ENCODE measurements around the gene PKDCC.
A peak's percentile ranks its signal among the peaks of the same experiment; 100 is the strongest.
"Not testable (repeated sequence)": the region's sequence is repeated elsewhere in the genome, so short reads cannot be mapped to it uniquely, and the experiment has no call there.

The PKDCC gene

DNA sequence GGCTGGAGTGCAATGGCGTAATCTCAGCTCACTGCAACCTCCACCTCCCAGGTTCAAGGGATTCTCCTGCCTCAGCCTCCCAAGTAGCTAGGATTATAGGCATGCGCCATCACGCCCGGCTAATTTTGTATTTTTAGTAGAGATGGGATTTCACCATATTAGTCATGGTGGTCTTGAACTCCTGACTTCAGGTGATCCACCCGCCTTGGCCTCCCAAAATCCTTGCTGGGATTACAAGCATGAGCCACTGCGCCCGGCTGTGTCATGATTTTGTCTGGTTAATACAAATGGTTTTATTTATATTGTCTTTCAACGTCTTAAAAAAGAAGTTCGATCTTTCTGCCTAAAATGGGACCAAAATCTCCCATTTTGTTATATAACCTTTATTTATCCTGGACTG, 19.2 kb downstream of the PKDCC start:
- DNase-seq = not testable (repeated sequence)

DNA sequence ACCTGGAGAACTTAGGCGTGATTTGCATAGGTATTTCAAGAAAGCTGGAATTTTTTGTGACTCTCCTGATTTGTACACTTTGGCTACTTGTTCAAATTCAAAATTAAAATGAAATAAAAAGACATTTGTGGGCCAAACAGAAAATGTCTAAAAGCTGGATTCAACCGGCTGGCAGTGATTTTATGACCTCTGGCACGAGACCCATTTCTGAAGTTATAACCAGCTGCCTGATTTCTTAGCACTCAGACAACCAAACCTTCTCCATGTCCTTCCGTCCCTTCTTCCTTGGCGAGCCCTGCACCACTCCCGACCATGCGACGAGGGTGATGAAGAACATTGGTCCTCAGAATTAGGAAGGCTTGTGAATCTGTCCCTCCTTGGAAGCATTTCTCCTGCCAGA, 19.7 kb downstream of the PKDCC start:
- DNase-seq = no peak

DNA sequence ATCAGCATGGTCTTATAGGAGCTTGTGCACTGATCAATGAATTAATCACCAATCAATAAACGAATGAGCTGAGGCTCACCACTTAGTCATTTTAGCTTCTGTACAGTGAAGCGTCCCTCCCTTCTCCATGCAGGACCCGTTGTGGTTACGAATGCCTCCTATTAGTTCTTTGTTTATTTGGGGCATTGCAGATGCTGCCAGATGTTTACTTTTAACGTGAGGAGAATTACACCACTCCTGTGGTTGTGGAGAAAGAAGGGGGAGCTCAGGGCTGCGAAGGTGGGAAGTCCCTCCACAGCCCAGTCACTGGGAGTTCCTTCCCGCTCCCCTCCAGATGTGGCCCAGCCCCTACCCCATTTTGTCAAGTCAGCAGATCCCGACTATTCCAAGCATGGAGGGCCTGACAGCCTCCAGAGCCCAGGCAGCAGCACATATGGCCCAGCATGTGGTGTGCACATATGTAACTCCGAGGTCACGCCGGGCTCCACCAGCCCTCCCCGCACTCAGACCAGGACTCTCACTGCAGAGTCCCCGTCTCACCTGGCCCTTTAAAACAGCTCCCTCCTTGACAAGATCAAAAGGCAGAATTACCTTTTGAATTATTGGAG, 20.9 kb downstream of the PKDCC start:
- no peak for DNase-seq

DNA sequence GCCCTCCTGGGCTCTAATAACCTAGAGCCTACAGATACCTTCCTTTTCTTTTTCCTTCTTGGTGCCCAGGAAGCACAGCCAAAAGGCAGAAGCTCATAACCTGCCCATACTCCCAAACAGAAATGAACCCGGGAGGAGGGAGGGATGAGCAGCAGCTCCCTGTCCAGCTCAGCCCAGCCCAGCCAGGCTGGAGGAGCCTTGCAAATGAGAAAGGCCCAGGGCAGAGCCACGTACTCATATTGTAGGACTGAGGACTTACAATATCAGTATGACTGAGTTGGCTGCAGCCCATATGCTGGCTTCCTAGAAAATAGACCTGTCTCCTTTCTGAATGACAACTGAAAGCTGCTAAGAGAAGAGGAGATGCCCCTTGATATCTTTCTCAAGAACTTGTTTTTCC, 21.7 kb downstream of the PKDCC start:
- DNase-seq = no peak

DNA sequence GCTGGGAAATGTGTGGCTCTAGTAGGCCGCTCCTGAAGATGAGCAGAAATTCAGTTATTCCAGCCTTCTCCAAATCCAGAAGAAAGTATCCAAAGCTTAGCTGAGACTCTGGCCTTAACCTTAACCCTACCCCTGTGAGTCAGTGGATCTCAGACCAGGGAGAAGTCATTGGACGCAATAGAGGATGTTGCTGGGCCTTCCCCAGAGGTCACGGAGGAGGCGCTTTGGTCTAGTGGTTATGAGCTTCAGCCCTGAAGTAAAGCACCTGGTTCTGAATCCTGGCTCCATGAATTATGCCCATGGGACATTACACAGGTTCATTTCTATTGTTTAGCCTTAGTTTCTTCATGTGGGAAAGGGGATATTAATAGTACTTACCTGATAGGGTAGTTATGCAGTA, 24.0 kb downstream of the PKDCC start:
- DNase-seq = no peak

DNA sequence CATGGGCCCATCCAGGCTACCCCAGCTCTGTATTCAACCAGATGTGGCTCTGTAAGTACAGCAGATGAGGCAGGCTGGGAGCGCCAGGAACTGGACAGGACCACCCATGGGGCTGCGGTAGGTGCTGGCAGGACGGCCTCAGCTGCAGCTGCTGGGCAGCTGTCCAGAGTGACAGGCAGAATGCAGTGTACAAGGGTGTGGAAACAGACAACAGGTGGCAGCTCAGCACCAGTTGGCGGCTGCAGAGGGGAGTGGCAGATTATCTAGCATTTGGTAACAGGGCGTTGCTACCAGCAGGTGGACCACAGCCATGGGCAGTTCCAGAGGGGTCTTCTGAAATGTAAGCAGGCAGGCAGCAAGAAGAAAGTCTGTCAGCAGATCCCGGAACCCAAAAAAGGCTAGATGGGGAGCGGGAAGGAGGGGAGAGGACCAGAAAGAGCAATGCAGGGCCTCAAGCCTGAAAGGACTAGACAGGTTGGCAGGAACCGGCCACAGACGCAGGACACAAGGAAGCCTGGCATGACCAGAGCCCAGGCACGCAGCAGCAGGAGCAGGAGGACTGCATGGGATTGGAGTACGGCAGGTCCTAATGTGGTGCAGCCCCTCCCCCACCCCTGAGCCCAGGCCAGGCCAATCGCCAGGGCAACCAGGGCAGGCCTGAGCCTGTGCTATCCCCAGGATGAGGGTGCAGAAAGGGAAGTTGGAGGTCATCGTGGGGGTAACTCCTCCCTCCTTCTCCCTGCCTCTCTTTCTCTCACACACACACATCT, 24.7 kb downstream of the PKDCC start:
- peak in 1 of 2 experiments; percentile 9 for DNase-seq

DNA sequence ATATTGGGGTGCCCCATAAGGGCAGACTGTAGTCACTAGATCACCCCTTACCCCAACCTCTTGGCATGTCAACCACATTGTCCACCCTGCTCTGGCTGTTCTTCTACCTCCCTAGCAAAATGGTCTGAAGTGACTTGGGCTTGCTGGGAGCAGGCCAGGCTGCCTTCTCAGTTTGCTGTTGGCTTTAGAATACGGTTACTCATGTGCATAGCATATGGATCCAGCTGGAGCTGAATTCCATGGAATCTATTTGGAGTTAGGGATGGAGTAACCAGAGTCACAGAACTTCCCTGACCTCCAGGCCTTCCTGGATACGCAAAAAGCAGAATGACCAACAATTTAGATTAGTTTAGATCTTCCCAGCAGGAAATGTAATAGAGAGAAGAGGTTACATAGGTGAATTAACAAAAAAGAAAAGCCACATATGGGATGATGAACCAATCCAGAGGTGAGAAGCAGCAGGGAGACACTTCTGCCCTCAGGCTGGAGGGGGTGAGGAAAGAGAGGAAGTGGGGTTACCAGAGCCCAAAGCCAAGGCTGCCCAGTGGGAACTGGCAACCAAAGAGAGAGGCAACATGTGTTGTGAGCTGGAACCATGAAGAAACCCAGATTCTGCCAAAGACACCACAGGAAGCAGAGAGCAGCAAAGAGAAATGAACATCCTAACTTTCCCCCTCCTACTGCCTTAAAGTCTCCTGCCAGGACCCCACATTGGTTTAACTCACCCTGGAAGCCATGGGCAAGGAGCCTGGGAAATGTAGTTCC, 26.1 kb downstream of the PKDCC start:
- DNase-seq = no peak

DNA sequence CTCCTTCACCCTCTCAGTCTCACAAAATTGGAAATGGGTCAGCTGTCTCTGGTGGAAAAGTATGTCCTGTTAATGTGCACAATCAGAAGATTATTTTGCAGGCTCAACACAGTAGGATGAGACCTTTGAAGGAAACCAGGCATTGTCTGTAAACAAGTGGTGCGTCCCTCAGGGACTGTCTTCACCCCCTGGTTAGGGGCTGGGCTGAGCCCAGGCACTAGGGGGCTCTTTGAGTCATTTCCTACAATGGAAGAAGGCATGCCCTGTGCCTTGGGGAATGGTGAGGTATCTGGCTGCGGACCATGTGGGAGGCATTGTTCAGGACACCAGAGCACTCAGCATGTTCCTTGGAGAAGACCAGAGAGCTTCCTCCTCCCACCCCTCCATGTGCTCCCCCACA, 26.8 kb downstream of the PKDCC start:
- no peak for DNase-seq

DNA sequence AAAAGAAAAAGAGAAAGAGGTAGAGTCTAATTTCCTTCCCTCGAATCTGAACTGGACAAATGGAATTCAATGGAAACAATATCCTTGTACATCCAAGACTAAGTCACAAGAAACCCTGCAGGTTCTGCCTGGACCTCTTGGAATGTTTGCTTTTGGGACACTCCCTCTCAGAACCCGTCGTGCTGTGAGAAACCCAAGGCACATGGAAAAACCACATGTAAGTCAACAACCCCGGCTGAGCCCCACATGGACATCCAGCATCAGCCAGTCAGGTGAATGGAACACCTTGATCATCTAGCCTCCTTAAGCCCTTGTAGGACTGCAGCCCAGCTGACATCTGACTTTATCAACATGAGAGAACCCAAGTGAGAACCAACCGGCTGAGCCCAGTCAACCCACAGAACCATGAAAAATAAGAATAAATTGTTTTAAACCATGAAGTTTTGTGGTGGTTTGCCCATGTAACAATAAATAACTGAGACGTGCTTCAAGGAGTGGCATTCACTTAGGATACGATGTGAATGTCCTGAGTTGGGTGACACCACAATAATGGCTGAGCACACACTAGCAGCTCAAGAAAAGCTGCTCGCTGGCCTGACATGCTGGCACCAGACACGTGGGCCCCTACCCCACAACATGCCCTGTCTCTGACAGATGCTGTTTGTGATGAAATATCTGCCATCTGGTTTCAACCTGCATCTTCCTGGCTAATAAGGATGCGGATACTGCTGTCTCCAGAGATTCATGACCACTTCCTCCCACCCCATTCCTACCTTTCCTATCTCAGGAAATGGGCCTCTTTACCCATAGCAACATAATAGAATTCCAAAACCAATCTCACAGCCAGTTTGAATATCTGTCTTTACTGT, 28.8 kb downstream of the PKDCC start:
- no peak for DNase-seq

DNA sequence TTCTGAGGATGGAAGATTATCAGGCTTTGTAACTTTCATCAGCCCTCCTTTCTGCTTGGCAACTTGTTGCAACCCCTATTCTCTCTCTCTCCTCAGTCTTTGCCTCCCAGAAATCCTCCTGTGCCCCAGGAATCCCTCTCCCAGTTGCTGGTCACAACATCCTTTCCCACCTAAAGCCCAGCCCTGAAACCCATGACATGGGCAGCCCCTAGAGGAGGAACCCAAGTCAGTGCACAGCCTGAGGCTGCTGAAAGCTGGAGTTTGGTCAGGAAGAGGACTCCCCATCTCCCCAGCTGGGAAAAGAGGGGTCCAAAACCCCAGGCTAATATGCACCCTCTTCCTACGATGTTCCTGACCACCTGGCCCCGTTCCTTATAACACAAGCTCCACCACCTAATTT, 29.5 kb downstream of the PKDCC start:
- DNase-seq = no peak

DNA sequence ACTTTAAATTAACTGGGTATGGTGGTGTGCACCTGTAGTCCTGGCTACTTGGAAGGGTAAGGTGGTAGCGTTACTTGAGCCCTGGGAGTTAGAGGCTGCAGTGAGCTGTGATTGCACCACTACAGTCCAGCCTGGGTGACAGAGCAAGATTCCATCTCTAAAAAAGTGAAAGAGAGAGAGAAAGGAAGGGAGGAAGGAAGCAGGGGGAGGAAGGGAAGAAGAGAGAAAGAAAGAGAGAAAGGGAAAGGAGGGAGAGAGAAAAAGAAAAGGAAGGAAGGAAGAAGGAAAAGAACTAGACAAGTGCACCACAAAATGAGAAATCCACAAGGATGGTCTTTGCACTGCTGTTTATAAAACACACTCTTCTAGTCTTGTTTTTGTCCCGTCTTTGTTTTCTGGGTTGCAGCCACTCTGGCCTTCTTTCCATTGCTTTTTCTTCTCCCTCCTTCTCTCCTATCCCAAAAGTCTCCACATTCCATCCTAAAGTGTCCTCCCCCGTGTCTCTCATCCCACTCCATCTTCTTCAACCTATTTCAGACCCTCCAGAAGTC, 32.0 kb downstream of the PKDCC start:
- DNase-seq = no peak

DNA sequence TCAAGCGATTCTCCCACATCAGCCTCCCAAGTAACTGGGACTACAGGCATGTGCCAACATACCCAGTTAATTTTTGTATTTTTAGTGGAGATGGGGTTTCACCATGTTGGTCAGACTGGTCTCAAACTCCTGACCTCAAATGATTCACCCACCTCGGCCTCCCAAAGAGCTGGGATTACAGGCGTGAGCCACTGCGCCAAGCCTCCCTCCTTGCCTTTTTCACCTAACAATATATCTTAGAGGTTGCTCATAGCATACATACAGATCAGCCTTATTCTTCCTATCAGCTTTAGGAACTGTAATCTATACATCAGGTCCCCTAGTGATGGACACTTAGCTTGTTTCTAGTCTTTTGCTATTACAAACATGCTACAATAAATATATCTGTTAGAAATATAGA, 33.3 kb downstream of the PKDCC start:
- DNase-seq = not testable (repeated sequence)

DNA sequence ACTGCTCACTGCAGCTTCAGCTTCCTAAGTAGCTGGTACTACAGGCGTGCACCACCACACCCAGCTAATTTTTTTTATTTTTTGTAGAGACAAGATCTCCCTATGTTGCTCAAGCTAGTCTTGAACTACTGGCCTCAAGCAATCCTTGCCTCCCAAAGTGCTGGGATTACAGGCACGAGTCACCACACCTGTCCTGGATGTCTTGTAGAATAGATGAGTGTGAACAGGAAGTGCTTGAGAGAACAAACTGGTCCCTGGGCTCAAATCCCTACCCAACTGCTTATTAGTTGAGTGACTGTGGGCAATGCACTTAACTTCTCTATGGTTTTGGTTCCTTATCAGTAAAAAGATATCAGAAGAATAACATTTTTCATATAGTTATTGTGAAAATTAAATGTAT, 34.2 kb downstream of the PKDCC start:
- DNase-seq = no peak

DNA sequence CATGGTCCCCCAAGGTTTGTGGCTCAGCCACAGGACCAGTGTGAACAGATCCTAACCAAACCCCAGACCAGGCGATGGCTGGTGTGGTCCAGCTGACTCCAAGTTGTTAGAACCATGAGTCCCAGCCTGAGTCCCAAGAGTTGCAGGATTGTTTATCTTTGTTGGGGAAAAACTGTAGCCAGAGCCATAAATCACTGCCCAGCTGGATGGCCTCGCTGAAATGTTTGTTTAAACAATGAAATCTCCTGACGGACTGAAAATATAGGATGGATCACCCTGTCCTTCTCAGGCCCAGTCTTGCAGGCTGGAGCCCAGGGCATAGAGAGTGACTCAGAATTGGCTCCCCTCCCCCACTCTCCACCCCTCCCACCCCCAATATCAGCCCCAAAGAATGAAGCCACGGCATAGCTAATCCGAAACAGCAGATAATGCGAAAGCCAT, 36.4 kb downstream of the PKDCC start:
- DNase-seq = no peak

DNA sequence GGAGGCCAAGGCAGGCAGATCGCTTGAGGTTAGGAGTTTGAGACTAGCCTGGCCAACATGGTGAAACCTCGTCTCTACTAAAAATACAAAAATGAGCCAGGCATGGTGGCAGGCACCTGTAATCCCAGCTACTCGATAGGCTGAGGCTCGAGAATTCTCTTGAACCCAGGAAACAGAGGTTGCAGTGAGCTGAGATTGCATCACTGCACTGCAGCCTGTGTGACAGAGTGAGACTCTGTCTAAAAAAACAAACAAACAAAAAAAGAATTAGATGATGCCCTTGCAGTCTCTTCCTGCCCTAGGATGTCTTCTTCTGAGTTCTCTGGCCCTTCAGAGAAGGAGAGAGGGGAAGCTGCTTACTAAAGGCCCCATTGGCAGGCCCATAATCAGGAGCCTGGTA, 37.2 kb downstream of the PKDCC start:
- DNase-seq = not testable (repeated sequence)

DNA sequence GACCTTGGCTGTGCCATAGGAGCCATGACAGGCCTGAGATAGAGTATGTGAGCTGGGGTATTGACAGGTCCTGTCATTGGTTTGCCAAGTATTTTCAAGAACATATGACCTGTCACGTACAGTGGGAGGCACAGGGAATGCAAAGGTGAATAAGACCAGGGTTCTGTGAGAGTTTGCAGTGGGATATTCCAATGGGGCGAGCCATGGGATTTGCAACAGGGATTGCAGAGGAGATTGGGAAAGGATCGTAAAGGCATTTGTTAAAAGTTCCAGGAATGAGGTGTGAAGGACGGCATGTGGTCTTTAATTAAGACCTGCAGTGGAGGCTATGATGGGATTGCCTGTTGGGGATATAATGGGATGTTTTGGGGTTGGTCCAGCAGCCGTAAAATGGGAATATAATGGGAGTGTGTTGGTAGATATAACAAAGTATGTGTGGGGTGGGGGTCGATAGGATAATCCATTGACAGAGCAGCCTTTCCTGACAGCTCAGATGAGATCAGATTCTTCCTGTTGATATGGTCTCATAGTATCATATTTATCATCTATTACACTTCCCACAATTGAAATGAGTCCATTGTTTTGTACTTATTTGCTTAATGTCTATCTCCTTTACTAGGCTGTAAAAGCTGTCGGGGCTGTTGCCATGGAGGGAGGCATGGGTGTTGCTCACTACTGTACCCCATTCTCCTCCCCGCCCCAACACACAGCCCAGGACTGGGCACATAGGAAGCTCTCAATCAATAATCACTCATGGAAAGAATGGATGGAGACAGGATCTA, 38.1 kb downstream of the PKDCC start:
- DNase-seq = no peak

DNA sequence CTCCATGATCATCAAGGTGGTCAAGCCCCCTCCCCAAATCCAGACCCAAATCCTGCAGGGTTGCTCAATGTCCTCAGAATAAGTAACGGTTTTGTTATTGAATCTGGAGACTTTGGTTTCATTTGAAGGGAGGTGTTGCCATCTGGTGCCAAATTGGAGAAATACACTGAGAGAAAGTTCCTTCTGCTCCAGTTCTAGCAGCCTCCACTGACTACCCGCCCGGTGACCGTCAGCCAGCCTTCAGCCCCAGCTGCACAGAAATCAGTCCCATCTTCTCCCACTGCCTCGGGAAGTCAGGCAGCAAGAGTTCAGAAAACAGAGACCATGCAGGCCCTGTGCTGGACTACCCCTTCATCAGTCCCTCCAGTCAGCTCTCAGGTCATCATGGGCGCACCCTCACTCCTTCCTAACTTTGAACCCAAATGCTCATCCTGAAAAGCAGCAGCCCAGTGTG, 38.7 kb downstream of the PKDCC start:
- DNase-seq = peak; percentile 69 to 82

DNA sequence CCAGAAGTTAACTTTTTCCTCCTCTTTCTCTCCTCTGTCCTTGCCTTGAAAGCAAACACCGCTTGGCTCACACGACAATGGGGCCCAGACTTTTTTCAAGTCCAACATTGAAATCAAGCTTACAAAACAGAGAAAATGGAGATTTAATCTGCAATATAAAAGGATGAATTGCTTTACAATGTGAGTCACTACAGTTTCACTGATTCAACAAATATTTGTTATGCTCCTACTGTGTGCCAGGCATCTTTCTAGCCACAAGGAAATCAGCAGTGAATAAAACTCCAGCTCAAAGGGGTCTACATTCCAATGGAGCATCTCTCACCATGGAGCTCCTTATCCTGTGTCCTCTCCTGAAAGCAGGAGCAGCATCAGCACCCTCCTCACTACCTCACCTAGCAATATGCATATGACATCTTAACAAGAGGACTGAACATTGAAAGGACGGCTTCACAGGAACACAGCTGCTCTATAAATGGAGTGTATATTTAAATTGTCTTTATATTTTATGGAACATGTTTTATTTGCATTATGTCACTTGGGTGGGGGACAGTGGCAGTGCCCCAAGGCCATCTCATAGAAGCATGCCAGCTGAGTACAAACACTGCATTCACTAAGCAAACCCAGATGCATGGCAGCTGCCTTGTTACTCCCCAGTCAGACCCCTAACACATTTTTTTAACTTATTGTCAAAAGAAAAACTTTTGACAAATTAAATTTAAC, 39.5 kb downstream of the PKDCC start:
- DNase-seq = no peak

DNA sequence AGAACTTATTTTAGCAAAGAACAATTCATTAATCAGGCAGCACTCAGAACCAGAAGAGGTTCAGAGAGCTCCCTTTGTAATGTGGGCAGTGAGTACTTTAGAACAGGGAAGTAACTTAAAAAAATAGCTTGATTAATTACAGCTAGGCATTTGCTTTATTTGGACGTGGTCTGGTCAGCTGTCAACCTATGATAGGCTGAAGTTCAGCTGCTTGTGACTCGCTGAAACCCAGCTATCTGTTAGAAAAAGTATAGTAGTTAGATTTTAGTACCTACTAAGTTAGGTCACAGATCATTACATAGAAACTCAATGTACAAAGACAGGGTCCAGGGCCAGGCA, 40.0 kb downstream of the PKDCC start:
- no peak for DNase-seq

DNA sequence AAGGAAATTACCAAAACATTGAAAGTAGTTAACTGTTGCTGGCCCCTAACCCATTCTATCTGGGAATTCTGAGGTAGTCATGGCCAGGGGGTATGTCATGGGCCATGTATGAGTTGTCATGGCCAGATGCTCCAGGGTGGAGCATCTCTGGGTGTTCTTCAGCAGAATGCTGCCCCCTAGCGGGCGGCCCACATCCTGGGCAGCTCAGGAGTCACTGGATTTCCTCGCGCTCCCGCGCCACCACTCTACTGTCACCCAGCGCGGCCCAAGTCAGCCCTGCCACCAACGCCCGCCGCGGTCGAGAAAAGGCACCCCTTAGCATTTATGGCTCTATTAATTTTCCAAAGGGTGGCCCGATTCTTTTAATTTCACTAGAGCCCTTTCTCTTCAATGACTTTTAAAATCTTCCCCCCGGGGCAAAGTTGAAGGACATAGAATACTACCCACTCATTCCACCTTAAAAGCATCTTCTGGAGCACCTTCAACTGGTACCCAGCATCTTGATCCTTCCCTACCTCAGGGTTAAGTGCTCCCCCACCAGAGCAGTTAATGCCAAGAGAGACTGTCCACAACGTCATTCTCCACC, 41.6 kb downstream of the PKDCC start:
- peak; percentile 48 to 73 for DNase-seq

DNA sequence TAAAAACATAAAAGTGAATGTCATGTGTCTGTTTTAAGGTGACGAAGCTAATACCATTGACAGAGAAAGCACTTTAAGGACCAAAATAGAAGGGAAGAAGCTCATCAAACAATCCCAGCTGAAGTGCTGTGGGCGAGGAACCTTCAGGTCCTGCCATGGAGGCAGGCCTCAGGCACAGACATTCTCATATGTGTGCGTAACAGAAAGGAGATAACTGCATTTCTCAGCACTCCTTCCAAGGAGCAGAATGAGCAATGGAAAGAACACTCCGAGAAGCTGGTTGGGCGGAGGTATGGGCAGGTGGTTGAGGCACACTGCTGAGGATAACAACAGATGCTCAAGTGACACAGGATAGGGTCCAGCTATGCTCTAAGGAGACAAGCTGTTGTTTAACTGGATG, 42.4 kb downstream of the PKDCC start:
- DNase-seq = no peak
